Activated CD4-positive, CD25-positive, alpha-beta regulatory T cell treated with anti-CD3 and anti-CD28 coated beads, Interleukin-2, amount 50 U/mL, for 72 hours (primary cell): Measurements from ENCODE around the gene ZNF865.

ENCODE experiments used
- DNase-seq: peaks from one replicate; pipeline ENCODE4 v3.0.0; 2021

The ZNF865 gene

GRCh38 chr19:55663846-55664536 lies 58.5 kb downstream of the ZNF865 start:
- no peak for DNase-seq

GRCh38 chr19:55666343-55667005 lies 61.0 kb downstream of the ZNF865 start:
- no peak for DNase-seq
